ENCODE measurements around the gene WDR47. TPM values are rescaled to one million over a fixed set of nuclear protein-coding genes. Genes with fewer than 3 reads are reported as not detected.

WDR47 gene
- total and polyA plus RNA-seq, 10 of the 15 experiments (the other 5 are each of a cell fraction or from before 2014, with no cell fraction given): 2.4 to 9.7 (median 5.9) TPM

GRCh38 chr1:109059026-109059425 lies 17.1 kb upstream of the WDR47 start:
- no peak for FAIRE-seq
- Histone ChIP-seq H3K27ac (ENCODE audit: control insufficient read depth, insufficient read depth) (no peak overlapping the region), H3K27me3 (replicated peaks in 1 of 2; ENCODE audit: control insufficient read depth in 2 of 2, insufficient read depth in 2 of 2, low read length in 1 of 2) (no peaks in the 10 kb centered on the region), H3K4me1 (ENCODE audit: control insufficient read depth, insufficient read depth, low read length) (no peaks in the 10 kb centered on the region), H3K4me2 (ENCODE audit: control insufficient read depth, insufficient read depth) (no peak overlapping the region), H3K9ac (ENCODE audit: control insufficient read depth, insufficient read depth, low read length) (no peak overlapping the region), H3K79me2 (ENCODE audit: control insufficient read depth, insufficient read depth, low read length) (no peaks in the 10 kb centered on the region), H2AFZ (ENCODE audit: control insufficient read depth, low read depth, low read length) (no peak overlapping the region), H3K4me3 (no peak overlapping the region), H3K9me3 (replicated peaks; ENCODE audit: control insufficient read depth, insufficient read depth, low read length) (no peaks in the 10 kb centered on the region), H4K20me1 (ENCODE audit: control insufficient read depth, insufficient read depth) (no peaks in the 10 kb centered on the region), H3K36me3 (ENCODE audit: control insufficient read depth in 2 of 2, insufficient read depth in 2 of 2, low read length in 1 of 2) (no peaks in the 10 kb centered on the region; a peak in 1 of 4 replicates)
- in situ Hi-C loops (cut with MboI) (no loop called here), intact Hi-C loops (cut with micrococcal nuclease; ENCODE audit: unreplicated experiment) (no loop called here)
- POLR2A ChIA-PET: no interaction called here
- no TSS peak for BruUV-seq (replicated peaks)
- DNase-seq (ENCODE audit: low read depth, low spot score): no peak
- ATAC-seq: no peak
- RAD21 ChIA-PET (ENCODE audit: unreplicated experiment): no interaction called here
- SMC1A ChIA-PET (ENCODE audit: uncharacterized antibody, unreplicated experiment): interaction anchor here (1.1 kb wide), 1 partner anchor 259 kb away, joined by 4 read pairs; no protein-coding TSS in a partner anchor
- CTCF ChIA-PET: no interaction called here
- TF ChIP-seq ATF2 (IDR thresholded peaks at IDR 0.05; ENCODE audit: low read length): no peak
- TF ChIP-seq ZNF622 (IDR thresholded peaks at IDR 0.05): no peak
- TF ChIP-seq YBX1 (IDR thresholded peaks at IDR 0.05): no peak
- no peak for TF ChIP-seq SIX5 (IDR thresholded peaks at IDR 0.05; ENCODE audit: low read depth, low read length, severe bottlenecking)
- TF ChIP-seq SMAD5 (IDR thresholded peaks at IDR 0.05; ENCODE audit: low read depth): no peak
- no peak for TF ChIP-seq E4F1 (IDR thresholded peaks at IDR 0.05; ENCODE audit: borderline replicate concordance, partially characterized antibody)
- TF ChIP-seq E2F4 (IDR thresholded peaks at IDR 0.05; ENCODE audit: low read depth, low read length): no peak
- TF ChIP-seq STAT3 (IDR thresholded peaks at IDR 0.05; ENCODE audit: low read depth, low read length): no peak
- TF ChIP-seq CREB1 (IDR thresholded peaks at IDR 0.05; ENCODE audit: low read depth): no peak
- TF ChIP-seq IRF4 (IDR thresholded peaks at IDR 0.05; ENCODE audit: low read depth, low read length): no peak
- TF ChIP-seq CTCF (IDR thresholded peaks at IDR 0.05 in 2 of 3, conservative IDR thresholded peaks at IDR 0.05 in 1 of 3; ENCODE audit: control insufficient read depth in 2 of 3, extremely low read depth in 1 of 3, insufficient read depth in 1 of 3, low read depth in 3 of 3, low read length in 3 of 3): no peak
- no peak for TF ChIP-seq CEBPB (IDR thresholded peaks at IDR 0.05; ENCODE audit: borderline replicate concordance in 1 of 2, low read depth in 2 of 2, low read length in 2 of 2)
- no peak for TF ChIP-seq NFXL1 (IDR thresholded peaks at IDR 0.05; ENCODE audit: borderline replicate concordance)
- no peak for TF ChIP-seq BACH1 (IDR thresholded peaks at IDR 0.05; ENCODE audit: borderline replicate concordance)
- no peak for TF ChIP-seq BCL3 (IDR thresholded peaks at IDR 0.05; ENCODE audit: borderline replicate concordance, insufficient read depth, low read depth, low read length, poor library complexity, severe bottlenecking)
- no peak for TF ChIP-seq NR2C2 (IDR thresholded peaks at IDR 0.05; ENCODE audit: borderline replicate concordance, control insufficient read depth, insufficient read length, low read depth)
- no peak for TF ChIP-seq MYC (IDR thresholded peaks at IDR 0.05; ENCODE audit: insufficient read depth, insufficient read length, insufficient replicate concordance, low read length, severe bottlenecking)
